Liver (tissue), 9 donors: ENCODE measurements around the gene CDH13. TPM values are rescaled to one million over a fixed set of nuclear protein-coding genes. Genes with fewer than 3 reads are reported as not detected.

ENCODE experiments used
- DNase-seq: peaks from one replicate; pipeline ENCODE4 v3.0.0-alpha.2; 2017; ENCODE audit warnings: low spot score
- H3K27ac ChIP-seq, 2 donors: one replicate each; pipeline ENCODE4 v1.7.0; 2013; ENCODE audit warnings: inconsistent platforms in 2 of 2, low read length in 2 of 2, control low read depth in 1 of 2, low read depth in 1 of 2, mild to moderate bottlenecking in 1 of 2
- H3K27me3 ChIP-seq, 4 donors: one replicate each; pipeline versions ENCODE4 v1.6.1 to v1.7.0; 2013; ENCODE audit warnings: low read length in 3 of 4, inconsistent platforms in 1 of 4, mild to moderate bottlenecking in 1 of 4, moderate library complexity in 1 of 4; ENCODE audit not compliant: control insufficient read depth in 4 of 4, insufficient read depth in 4 of 4
- H3K36me3 ChIP-seq, 4 donors: one replicate each; pipeline versions ENCODE4 v1.6.1 to v1.7.0; 2013; ENCODE audit warnings: low read length in 3 of 4, mild to moderate bottlenecking in 3 of 4, low read depth in 1 of 4, moderate library complexity in 1 of 4; ENCODE audit not compliant: control insufficient read depth in 4 of 4, insufficient read depth in 3 of 4
- H3K4me1 ChIP-seq, 4 donors: one replicate each; pipeline versions ENCODE4 v1.6.1 to v1.7.0; 2013; ENCODE audit warnings: low read length in 3 of 4, mild to moderate bottlenecking in 3 of 4, moderate library complexity in 1 of 4; ENCODE audit not compliant: control insufficient read depth in 4 of 4, insufficient read depth in 4 of 4
- H3K4me3 ChIP-seq, 3 donors: one replicate each; pipeline versions ENCODE4 v1.6.1 to v1.7.0; 2013; ENCODE audit warnings: low read length in 3 of 3, control low read depth in 1 of 3, low read depth in 1 of 3, mild to moderate bottlenecking in 1 of 3
- H3K9ac ChIP-seq, 2 donors: one replicate each; pipeline ENCODE4 v1.7.0; 2013; ENCODE audit warnings: low read length in 2 of 2, mild to moderate bottlenecking in 2 of 2, moderate library complexity in 2 of 2, control low read depth in 1 of 2, low read depth in 1 of 2
- H3K9me3 ChIP-seq, 4 donors: one replicate each; pipeline versions ENCODE4 v1.6.1 to v1.7.0; 2013; ENCODE audit warnings: low read length in 3 of 4; ENCODE audit not compliant: control insufficient read depth in 4 of 4
- FOXA1 ChIP-seq: IDR thresholded peaks from 2 replicates; pipeline ENCODE4 v1.6.1; 2016; ENCODE audit warnings: antibody characterized with exemption
- FOXA2 ChIP-seq: IDR thresholded peaks from 2 replicates; pipeline ENCODE4 v1.6.1; 2016; ENCODE audit warnings: antibody characterized with exemption
- GABPA ChIP-seq, 2 donors: IDR thresholded peaks in 1 of 2; conservative IDR thresholded peaks in 1 of 2; 2 replicates each; pipeline ENCODE4 v1.6.1; 2016; ENCODE audit warnings: antibody characterized with exemption in 2 of 2, mild to moderate bottlenecking in 1 of 2, moderate library complexity in 1 of 2
- HNF4A ChIP-seq, 2 donors: conservative IDR thresholded peaks; 2 replicates each; pipeline ENCODE4 v1.6.1; 2016; ENCODE audit warnings: antibody characterized with exemption in 2 of 2, mild to moderate bottlenecking in 2 of 2
- HNF4G ChIP-seq: IDR thresholded peaks from 2 replicates; pipeline ENCODE4 v1.6.1; 2016; ENCODE audit warnings: antibody characterized with exemption
- JUND ChIP-seq, 2 donors: IDR thresholded peaks; 2 replicates each; pipeline ENCODE4 v1.6.1; 2016; ENCODE audit warnings: antibody characterized with exemption in 2 of 2
- MAX ChIP-seq: IDR thresholded peaks from 2 replicates; pipeline ENCODE4 v1.6.1; 2016; ENCODE audit warnings: antibody characterized with exemption
- NR2F2 ChIP-seq: IDR thresholded peaks from 2 replicates; pipeline ENCODE4 v1.6.1; 2016; ENCODE audit warnings: antibody characterized with exemption
- RAD21 ChIP-seq, 2 donors: IDR thresholded peaks; 2 replicates each; pipeline ENCODE4 v1.6.1; 2016; ENCODE audit warnings: antibody characterized with exemption in 2 of 2, mild to moderate bottlenecking in 2 of 2
- REST ChIP-seq: IDR thresholded peaks from 2 replicates; pipeline ENCODE4 v1.6.1; 2016; ENCODE audit warnings: antibody characterized with exemption, mild to moderate bottlenecking
- RXRA ChIP-seq, 2 donors: IDR thresholded peaks; 2 replicates each; pipeline ENCODE4 v1.6.1; 2017 to 2018; ENCODE audit warnings: antibody characterized with exemption in 2 of 2, mild to moderate bottlenecking in 1 of 2
- SP1 ChIP-seq: IDR thresholded peaks from 2 replicates; pipeline ENCODE4 v1.6.1; 2018; ENCODE audit warnings: antibody characterized with exemption, mild to moderate bottlenecking
- TAF1 ChIP-seq: conservative IDR thresholded peaks from 2 replicates; pipeline ENCODE4 v1.6.1; 2016; ENCODE audit warnings: antibody characterized with exemption, mild to moderate bottlenecking
- YY1 ChIP-seq: IDR thresholded peaks from 2 replicates; pipeline ENCODE4 v1.6.1; 2016; ENCODE audit warnings: antibody characterized with exemption, mild to moderate bottlenecking
- ZBTB33 ChIP-seq: IDR thresholded peaks from 2 replicates; pipeline ENCODE4 v1.6.1; 2016; ENCODE audit warnings: antibody characterized with exemption
- WGBS: extraction: QIAGEN DNeasy Blood & Tissue Kit; methylation state at CpG from one replicate; pipeline ENCODE4 v1.1.7; 2013; 5-methylcytosine and 5-hydroxymethylcytosine counted together
- polyA plus RNA-seq, 2 donors: library from polyadenylated mRNA; stranded (reverse) in 1 of 2; unstranded in 1 of 2; fragments of 200-250 nt in 1 of 2; fragments of >200 nt in 1 of 2; fragmentation: Nextera tagmentation in 1 of 2; extraction: Ambion mirVana in 1 of 2; gene quantifications; one replicate each; pipeline versions ENCODE4 v1.2.1 to v1.2.3, GENCODE V29; 2013 to 2015
- total RNA-seq, 2 donors: library from RNA; depleted of rRNA; stranded (reverse); fragments of >200 nt; gene quantifications; one replicate each; pipeline ENCODE4 v1.2.3, GENCODE V29; 2014
- TF ChIP-seq, protein P1 (sequence below): fragments of 150-350 bp; IDR thresholded peaks from 2 replicates; pipeline ENCODE4 v1.5.1; 2017; ENCODE audit warnings: improper control_type of control experiment, low read depth, low read length; ENCODE audit not compliant: missing input control
- TF ChIP-seq, protein P2 (sequence below): IDR thresholded peaks from 2 replicates; pipeline ENCODE4 v1.6.1; 2016; ENCODE audit warnings: antibody characterized with exemption
- donor health status: healthy.
- donor health status: healthy.
- donor health status: healthy.
- donor health status: healthy.
- donor health status: healthy.

CDH13 gene
- total and polyA plus RNA-seq, 4 donors, result 0.21 to 1.5 (median 0.58) TPM

GRCh38 chr16:83227336-83227735 lies 600.6 kb downstream of the CDH13 start:
- H3K4me3 ChIP-seq, result no peak overlapping the region
- no peak for DNase-seq
- H3K4me1 ChIP-seq, result no peaks in the 10 kb centered on the region
- 61% methylated on average over 6 of the region's 6 CpGs for WGBS
- no peaks in the 10 kb centered on the region for H3K9me3 ChIP-seq
- H3K36me3 ChIP-seq, result no peaks in the 10 kb centered on the region
- TF ChIP-seq HNF4G (no peak), JUND (IDR thresholded peaks at IDR 0.05) (no peak)
- H3K27ac ChIP-seq, result no peak overlapping the region
- H3K9ac ChIP-seq, result no peak overlapping the region
- H3K27me3 ChIP-seq, result peaks cover 0 to 8% (median 0%) of the 10 kb centered on the region in 4 donors

DNA sequence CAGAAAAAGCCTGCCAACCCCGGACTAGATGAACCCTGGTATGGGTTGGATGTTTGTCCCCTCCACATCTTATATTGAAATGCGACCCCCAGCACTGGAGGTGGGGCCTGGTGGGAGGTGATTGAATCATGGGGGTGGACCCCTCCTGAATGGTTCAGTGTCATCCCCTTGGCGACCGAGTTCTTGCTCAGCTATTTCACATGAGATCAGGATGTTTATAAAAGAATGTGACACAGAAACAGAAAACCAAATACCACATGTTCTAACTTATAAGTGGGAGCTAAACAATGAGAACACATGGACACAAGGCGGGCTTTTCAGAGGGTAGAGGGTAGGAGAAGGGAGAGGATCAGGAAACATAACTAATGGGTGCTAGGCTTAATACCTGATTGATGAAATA lies 605.0 kb downstream of the CDH13 start:
- Histone ChIP-seq H3K36me3 (no peaks in the 10 kb centered on the region), H3K9ac (no peak overlapping the region), H3K4me1 (no peaks in the 10 kb centered on the region), H3K9me3 (no peaks in the 10 kb centered on the region), H3K27ac (no peak overlapping the region), H3K27me3 (peaks cover 0 to 5% (median 0%) of the 10 kb centered on the region in 4 donors), H3K4me3 (no peak overlapping the region)
- DNase-seq, result no peak
- 81% methylated on average over 5 of the region's 5 CpGs for WGBS
- TF ChIP-seq TAF1 (no peak), ZBTB33 (no peak), FOXA1 (no peak), RXRA (IDR thresholded peaks at IDR 0.05) (no peak), YY1 (no peak), HNF4A (conservative IDR thresholded peaks at IDR 0.05) (no peak), SP1 (no peak), HNF4G (no peak), NR2F2 (no peak), RAD21 (IDR thresholded peaks at IDR 0.05) (no peak), REST (no peak), GABPA (IDR thresholded peaks at IDR 0.05 in 1 of 2, conservative IDR thresholded peaks at IDR 0.05 in 1 of 2) (no peak), FOXA2 (no peak), MAX (no peak)
- TF ChIP-seq, protein P1, sequence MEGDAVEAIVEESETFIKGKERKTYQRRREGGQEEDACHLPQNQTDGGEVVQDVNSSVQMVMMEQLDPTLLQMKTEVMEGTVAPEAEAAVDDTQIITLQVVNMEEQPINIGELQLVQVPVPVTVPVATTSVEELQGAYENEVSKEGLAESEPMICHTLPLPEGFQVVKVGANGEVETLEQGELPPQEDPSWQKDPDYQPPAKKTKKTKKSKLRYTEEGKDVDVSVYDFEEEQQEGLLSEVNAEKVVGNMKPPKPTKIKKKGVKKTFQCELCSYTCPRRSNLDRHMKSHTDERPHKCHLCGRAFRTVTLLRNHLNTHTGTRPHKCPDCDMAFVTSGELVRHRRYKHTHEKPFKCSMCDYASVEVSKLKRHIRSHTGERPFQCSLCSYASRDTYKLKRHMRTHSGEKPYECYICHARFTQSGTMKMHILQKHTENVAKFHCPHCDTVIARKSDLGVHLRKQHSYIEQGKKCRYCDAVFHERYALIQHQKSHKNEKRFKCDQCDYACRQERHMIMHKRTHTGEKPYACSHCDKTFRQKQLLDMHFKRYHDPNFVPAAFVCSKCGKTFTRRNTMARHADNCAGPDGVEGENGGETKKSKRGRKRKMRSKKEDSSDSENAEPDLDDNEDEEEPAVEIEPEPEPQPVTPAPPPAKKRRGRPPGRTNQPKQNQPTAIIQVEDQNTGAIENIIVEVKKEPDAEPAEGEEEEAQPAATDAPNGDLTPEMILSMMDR, result no peak
- TF ChIP-seq, protein P2, sequence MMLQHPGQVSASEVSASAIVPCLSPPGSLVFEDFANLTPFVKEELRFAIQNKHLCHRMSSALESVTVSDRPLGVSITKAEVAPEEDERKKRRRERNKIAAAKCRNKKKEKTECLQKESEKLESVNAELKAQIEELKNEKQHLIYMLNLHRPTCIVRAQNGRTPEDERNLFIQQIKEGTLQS, result no peak
